ENCODE data around the gene RUNX2. TPM values are rescaled to one million over a fixed set of nuclear protein-coding genes. Genes with fewer than 3 reads are reported as not detected.

The RUNX2 gene
- total and polyA plus RNA-seq, 12 donors, result 0.20 to 3.0 (median 1.6) TPM

DNA sequence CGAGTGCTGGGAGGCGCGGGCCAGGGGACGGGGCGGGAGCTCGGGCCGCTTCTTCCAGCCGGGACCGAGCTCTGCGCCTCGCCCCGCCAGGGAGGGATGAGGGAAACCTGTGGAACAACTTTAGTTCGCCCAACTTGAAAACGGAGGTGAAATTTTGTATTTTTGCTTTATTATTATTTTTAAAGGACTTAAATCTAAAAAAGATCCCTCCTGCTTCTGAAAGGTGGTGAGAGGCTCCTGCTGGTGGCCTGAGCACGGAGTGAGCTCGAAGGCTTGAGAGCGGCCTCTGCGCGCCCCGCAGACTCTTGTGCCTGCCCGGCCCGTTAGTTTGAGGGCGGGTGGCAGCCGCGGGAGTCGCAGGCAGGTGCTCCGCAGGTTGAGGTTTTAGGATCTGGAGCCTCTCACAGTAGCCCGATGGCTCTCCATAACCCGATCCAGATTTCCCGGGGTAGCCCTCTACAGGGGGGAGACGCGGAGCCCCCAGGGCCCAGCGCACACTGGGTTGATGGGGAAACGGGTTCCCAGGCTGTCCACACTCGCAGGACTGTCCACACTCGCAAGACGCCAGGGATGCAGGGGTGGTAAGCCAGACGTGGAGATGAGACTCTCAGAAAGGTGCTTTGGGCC lies 95.8 kb downstream of the RUNX2 start:
- intact Hi-C loops (cut with DNase I), result loop anchor here in 8 of 10 donors (2.0 to 10.0 kb wide), 6 partner anchors 121 to 772 kb away; no protein-coding TSS in a partner anchor
- no peaks in the 10 kb centered on the region for H3K9me3 ChIP-seq
- H3K27me3 ChIP-seq, result peaks cover 0 to 72% (median 37%) of the 10 kb centered on the region in 7 donors
- 25 to 33% methylated on average over 38 of the region's 38 CpGs for WGBS, 2 donors
- peaks cover 7 to 61% (median 34%) of the 10 kb centered on the region in 9 donors for H3K4me1 ChIP-seq
- H3K27ac ChIP-seq, result peak overlapping the region in 6 of 10 donors; percentile 53 to 86 (median 65)
- ATAC-seq (peak in 5 of 8 donors; percentile 15 to 45 (median 28)), DNase-seq (peak; percentile 19 to 30)
- TF ChIP-seq, protein P1, sequence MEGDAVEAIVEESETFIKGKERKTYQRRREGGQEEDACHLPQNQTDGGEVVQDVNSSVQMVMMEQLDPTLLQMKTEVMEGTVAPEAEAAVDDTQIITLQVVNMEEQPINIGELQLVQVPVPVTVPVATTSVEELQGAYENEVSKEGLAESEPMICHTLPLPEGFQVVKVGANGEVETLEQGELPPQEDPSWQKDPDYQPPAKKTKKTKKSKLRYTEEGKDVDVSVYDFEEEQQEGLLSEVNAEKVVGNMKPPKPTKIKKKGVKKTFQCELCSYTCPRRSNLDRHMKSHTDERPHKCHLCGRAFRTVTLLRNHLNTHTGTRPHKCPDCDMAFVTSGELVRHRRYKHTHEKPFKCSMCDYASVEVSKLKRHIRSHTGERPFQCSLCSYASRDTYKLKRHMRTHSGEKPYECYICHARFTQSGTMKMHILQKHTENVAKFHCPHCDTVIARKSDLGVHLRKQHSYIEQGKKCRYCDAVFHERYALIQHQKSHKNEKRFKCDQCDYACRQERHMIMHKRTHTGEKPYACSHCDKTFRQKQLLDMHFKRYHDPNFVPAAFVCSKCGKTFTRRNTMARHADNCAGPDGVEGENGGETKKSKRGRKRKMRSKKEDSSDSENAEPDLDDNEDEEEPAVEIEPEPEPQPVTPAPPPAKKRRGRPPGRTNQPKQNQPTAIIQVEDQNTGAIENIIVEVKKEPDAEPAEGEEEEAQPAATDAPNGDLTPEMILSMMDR (IDR thresholded peaks at IDR 0.05), result no peak
- H3K4me3 ChIP-seq, result peak overlapping the region; percentile 52 to 75 (median 63)
- H3K36me3 ChIP-seq, result no peaks in the 10 kb centered on the region

DNA sequence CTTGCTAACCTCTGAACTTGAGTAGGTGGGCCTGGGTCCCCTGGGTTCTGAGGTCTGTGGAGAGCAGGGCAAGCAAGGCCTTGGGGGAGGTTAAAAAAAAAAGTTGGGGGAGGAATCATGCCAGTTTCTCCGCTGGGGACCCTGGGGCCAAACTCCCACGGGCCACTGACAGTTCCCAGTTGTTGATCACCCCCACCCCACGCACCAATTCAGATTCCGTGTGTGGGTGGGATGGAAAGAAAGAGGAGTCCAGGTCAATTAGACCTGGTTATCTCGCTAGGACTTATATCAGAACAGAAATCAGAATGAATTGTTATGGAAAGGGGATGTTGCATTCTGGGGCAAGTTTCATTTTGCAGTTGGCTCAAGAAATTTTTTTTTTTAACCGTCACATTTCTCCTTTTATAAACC lies 96.3 kb downstream of the RUNX2 start:
- intact Hi-C loops (cut with DNase I), result loop anchor here in 7 of 10 donors (5.0 to 10.0 kb wide), 5 partner anchors 120 to 772 kb away; no protein-coding TSS in a partner anchor
- no peaks in the 10 kb centered on the region for H3K9me3 ChIP-seq
- H3K4me1 ChIP-seq, result peaks cover 7 to 57% (median 32%) of the 10 kb centered on the region in 9 donors
- no peaks in the 10 kb centered on the region for H3K36me3 ChIP-seq
- ATAC-seq (no peak), DNase-seq (no peak)
- H3K4me3 ChIP-seq, result peak overlapping the region in 7 of 10 donors; percentile 52 to 75 (median 66)
- 63 to 70% methylated on average over 6 of the region's 6 CpGs for WGBS, 2 donors
- TF ChIP-seq, protein P1 (IDR thresholded peaks at IDR 0.05), result no peak
- H3K27ac ChIP-seq, result peak overlapping the region in 6 of 10 donors; percentile 23 to 86 (median 65)
- H3K27me3 ChIP-seq, result peaks cover 0 to 67% (median 32%) of the 10 kb centered on the region in 7 donors

DNA sequence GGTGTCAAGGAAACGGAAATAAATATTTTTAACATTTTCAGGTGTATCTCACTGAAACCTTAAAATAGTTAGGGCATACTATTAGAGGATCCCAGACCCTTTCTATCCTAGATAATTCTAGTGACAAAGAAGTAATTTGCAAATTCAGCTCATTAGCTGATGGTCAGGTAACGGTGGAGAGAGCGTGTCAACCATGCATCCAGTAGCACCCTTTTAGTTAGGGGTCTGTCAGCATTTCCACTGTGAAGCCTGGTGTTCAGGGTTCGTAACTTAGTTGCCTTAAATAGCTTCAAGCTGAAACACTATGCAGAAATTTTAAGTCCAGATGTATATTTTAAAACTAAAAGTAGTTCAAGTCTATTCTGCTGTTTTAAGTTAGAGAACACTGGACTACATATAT lies 98.1 kb downstream of the RUNX2 start:
- H3K27ac ChIP-seq, result no peak overlapping the region
- intact Hi-C loops (cut with DNase I), result loop anchor here in 2 of 10 donors (10.0 kb wide), 3 partner anchors 119 to 489 kb away; no protein-coding TSS in a partner anchor
- H3K27me3 ChIP-seq, result peaks cover 0 to 49% (median 14%) of the 10 kb centered on the region in 7 donors
- no peaks in the 10 kb centered on the region for H3K9me3 ChIP-seq
- TF ChIP-seq, protein P1 (IDR thresholded peaks at IDR 0.05), result no peak
- WGBS, 2 donors, result 72 to 84% methylated on average over 4 of the region's 4 CpGs
- DNase-seq, result no peak
- peaks cover under 1 to 40% (median 17%) of the 10 kb centered on the region in 9 donors for H3K4me1 ChIP-seq
- no peak overlapping the region for H3K4me3 ChIP-seq
- H3K36me3 ChIP-seq, result no peaks in the 10 kb centered on the region
- ATAC-seq, result no peak

DNA sequence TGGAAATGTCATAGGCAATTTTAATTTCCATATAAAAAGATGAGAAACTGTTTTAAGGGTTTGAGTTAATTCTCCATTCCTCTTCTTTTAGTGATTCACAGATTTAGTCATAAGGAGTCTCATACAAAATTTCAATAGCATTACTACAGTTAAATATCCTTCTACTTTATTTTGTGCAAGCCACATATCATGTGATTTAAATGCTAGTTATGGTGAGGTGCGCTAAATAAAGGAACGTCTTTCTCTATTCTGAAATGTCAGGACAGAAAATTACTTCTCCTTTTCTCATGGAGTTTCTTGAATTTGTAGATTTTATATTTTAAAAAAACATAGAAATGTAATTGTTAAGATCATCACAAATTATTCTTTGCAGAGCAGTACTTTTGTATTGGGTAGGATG lies 99.6 kb downstream of the RUNX2 start:
- no peaks in the 10 kb centered on the region for H3K9me3 ChIP-seq
- H3K4me3 ChIP-seq, result no peak overlapping the region
- H3K27me3 ChIP-seq, result peaks cover 0 to 35% (median 10%) of the 10 kb centered on the region in 7 donors
- intact Hi-C loops (cut with DNase I), result loop anchor here in 2 of 10 donors (10.0 kb wide), 3 partner anchors 117 to 487 kb away; no protein-coding TSS in a partner anchor
- DNase-seq (no peak), ATAC-seq (no peak)
- H3K27ac ChIP-seq, result no peak overlapping the region
- peaks cover 0 to 36% (median 13%) of the 10 kb centered on the region in 9 donors for H3K4me1 ChIP-seq
- TF ChIP-seq, protein P1 (IDR thresholded peaks at IDR 0.05), result no peak
- 86 to 94% methylated on average over 2 of the region's 2 CpGs for WGBS, 2 donors
- H3K36me3 ChIP-seq, result no peaks in the 10 kb centered on the region
